Body of pancreas (tissue), 4 donors: ENCODE results near the gene IFIT2.

Source experiments
- CTCF ChIP-seq, 7 experiments: fragments of 450-650 bp in 4 of 7; fragments of 200-600 bp in 3 of 7; sonication (generic) in 3 of 7; IDR thresholded peaks; one replicate each; pipeline ENCODE4 v1.5.1; 2016 to 2019; ENCODE audit warnings: antibody characterized with exemption in 7 of 7
- POLR2A ChIP-seq, 3 donors: fragments of 450-650 bp; IDR thresholded peaks; one replicate each; pipeline ENCODE4 v1.6.1; 2016; ENCODE audit warnings: antibody characterized with exemption in 3 of 3, mild to moderate bottlenecking in 2 of 3

GRCh38 chr10:89336241-89336640 lies 34.4 kb downstream of the IFIT2 start:
- TF ChIP-seq CTCF (IDR thresholded peaks at IDR 0.05): no peak
- TF ChIP-seq POLR2A (IDR thresholded peaks at IDR 0.05): no peak
